HG03575 (cell line): Measurements from ENCODE around the gene ATP8A2.

Source experiments
- ATAC-seq: cut with Tn5 transposase; IDR thresholded peaks from one replicate; pipeline ENCODE4 v1.9.1; 2021; ENCODE audit not compliant: unreplicated experiment, insufficient number of reproducible peaks, low FRiP score; ENCODE audit errors: extremely low read depth

The ATP8A2 gene

GRCh38 chr13:25691654-25692053, 319.9 kb downstream of the ATP8A2 start:
- no peak for ATAC-seq

DNA sequence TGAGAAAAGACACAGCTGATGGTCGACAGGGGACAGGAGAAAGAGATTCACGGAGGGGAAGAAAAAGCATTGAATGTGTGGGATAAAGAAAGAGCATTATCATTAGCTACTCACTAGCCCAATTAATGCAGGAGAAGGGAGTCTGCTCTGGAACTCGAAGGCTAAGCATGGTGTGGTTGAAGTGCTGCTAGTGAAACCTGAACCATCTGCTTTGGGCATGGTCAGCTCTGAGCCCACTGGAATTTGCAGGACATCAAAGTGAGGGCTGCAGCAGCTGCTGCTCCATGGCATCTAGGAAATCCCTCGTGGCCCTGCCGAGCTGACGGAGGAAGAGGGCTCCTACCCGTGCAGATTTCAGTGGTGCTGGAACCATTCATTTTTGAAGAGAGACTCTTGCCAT, 320.3 kb downstream of the ATP8A2 start:
- ATAC-seq: no peak

GRCh38 chr13:25699056-25699455, 327.3 kb downstream of the ATP8A2 start:
- ATAC-seq: no peak

- ATAC-seq: no peak
Measured at GRCh38 chr13:25699600-25699999, 327.8 kb downstream of the ATP8A2 start.

GRCh38 chr13:25701304-25701703, 329.5 kb downstream of the ATP8A2 start:
- no peak for ATAC-seq

DNA sequence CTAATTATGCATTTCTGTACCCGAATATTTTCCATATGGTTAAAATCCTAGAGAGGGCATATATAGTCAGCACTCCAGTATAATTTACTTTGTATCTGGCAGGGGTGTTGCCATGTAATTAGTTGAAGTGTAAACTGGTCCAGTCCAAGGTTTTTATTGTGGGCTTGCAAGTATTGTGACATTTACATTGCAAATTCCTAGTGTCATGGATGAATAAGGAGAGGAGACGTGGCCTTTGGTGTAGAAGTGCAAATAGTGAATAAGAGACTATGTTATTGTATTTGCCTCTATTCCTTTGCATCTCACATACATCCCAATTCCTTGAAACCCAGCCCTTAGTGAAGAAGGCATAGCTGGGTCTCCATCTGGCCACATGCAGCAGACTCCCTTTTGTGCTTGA, 330.6 kb downstream of the ATP8A2 start:
- no peak for ATAC-seq

- ATAC-seq: no peak
Measured at GRCh38 chr13:25707726-25708125, 336.0 kb downstream of the ATP8A2 start.

- ATAC-seq: no peak
Measured at GRCh38 chr13:25708268-25708667, 336.5 kb downstream of the ATP8A2 start.

DNA sequence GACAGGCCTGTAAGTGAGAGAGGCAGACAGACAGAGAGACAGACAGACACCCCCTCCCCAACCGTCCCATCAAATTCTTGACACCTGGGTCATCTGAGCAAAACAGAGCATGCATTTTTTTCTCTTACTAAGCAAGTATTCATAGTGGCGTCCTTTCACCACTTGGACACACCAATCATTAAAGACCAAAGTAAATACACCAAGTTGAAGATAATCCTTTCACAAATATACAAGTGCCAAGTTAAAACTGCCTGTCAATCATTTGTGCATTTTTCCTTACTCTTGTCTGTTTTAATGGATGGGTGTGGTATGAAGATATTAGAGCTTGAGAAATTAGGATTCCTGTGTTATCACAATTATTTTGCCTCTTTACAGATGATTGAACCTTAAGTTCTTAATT, 337.3 kb downstream of the ATP8A2 start:
- no peak for ATAC-seq

- no peak for ATAC-seq
Measured at GRCh38 chr13:25715760-25716159, 344.0 kb downstream of the ATP8A2 start.

- ATAC-seq: no peak
Measured at GRCh38 chr13:25717666-25718197, 346.0 kb downstream of the ATP8A2 start.

DNA sequence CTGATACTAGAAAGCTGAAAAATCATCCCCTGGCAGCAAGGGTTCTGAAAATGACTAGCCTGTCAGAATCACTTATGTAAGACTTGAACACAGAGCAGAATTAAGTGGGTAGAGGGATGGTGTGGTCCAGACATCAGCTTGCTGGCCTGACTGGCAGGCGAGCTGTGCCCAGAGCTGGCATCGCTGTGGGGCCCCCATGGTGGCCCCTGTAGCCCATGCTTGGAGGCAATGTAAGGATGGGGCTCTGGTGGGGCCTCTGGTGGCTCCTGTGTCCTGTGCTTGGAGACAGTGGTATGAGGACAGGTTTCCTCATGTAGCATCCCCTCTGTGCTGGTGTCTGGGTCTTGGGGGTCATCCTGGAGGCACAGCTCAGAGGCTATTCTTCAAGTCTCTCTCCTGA, 347.9 kb downstream of the ATP8A2 start:
- no peak for ATAC-seq

DNA sequence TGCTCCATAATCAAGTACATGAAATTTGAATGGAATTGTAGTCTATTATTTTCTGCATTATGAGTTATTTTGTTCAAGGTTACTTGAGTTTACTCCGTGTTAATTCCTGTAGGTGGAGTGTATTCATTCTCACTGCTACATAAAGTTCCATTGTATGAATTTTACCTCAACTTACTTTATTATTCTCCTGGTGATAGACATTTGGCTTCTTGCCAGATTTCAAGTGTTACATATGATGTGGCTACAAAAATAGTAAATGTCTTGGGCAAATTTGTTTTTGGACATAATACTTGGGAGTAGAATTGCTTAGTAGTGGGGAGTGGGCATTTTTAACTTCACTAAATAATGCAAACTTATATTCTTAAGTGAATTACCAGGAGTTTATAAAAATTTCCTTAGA, 351.1 kb downstream of the ATP8A2 start:
- no peak for ATAC-seq

GRCh38 chr13:25725104-25725503, 353.3 kb downstream of the ATP8A2 start:
- no peak for ATAC-seq

GRCh38 chr13:25727250-25727649, 355.5 kb downstream of the ATP8A2 start:
- no peak for ATAC-seq

DNA sequence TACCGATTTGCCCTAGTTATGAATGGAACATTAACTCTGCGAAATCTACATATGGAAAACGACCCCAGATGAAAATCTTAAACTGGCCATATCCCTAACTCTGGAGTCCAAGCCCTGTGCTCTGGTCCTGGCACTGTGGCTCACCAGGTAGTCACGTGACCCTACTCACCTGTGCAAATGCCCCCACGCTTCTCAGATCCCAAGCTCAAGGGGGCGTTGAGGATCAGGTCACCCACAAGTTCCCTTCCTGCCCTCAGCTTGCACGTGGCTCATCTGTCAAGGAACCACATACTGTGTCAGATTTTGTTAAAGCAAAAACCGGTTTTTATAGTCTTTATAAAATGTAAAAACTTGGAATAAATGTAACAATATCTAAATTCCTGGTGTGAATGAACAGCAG, 356.0 kb downstream of the ATP8A2 start:
- no peak for ATAC-seq

- ATAC-seq: no peak
Measured at GRCh38 chr13:25729201-25729600, 357.4 kb downstream of the ATP8A2 start.

DNA sequence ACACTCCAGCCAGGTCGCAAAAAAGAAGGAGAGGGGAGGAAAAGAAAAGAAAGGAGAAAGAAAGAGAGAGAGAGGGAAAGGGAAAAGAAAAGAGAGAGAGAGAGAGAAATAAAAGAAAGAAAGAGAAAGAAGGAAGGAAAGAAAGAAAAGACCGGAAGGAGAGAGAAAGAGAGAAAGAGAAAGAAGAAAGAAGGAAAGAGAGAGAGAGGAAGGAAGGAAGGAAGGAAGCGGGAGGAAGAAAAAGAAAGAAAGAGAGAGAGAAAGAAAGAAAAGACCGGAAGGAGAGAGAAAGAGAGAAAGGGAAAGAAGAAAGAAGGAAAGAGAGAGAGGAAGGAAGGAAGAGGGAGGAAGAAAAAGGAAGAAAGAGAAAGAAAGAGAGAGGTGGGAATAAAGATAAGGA, 359.3 kb downstream of the ATP8A2 start:
- ATAC-seq: no peak

DNA sequence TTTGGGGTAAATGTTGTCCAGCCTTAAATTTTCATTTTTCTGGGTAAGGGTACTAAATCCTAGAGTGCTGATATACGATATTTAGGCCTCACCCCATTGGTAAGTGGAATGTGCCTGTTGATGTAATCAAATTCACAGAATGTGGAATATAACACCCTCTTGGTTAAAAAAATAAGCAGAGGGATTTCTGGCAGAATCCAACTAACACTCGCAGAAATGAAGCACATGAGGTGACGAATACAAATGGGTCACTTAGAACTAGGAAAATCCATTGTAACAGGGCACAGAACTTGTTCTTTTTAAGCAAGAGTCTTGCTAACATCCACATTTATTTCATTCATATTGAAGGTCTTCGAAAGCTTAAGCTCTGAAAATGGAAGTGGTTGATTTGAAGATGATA, 359.8 kb downstream of the ATP8A2 start:
- no peak for ATAC-seq

DNA sequence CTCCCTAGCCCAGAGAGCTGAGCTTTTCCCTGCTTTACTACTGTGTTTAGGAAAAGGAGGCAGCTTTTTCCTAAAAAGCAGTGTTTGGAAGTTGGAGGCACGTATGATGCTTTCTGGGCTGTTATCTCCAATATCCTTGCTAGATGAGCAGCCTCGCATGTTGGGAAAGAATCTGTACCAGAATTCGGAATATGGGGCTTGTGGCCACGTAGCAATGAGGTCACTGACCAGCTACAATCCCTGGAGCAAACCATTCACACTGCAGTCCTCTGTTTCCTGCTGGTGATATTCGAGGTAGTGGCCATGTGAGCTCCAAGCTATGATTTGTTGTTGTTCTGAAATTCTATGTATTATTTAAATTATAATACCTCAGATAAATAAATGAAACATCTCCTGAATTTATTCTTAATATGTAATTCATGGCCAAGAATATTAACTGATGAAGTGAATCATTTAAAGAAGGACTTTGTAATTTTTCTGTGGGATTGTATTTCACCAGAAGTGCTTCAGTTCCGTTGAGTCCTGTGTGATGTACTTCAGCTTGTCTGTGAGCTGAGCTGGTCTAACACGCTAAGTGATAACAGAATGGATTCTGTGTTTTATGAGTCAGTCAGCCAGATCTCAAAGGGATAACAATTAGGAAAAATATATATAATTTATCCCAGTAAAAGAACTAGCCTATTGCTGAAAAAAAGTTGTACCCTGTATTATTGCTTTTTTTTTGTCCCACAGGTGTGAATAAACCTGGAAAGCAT, 360.5 kb downstream of the ATP8A2 start:
- no peak for ATAC-seq

- no peak for ATAC-seq
Measured at GRCh38 chr13:25733001-25733491, 361.3 kb downstream of the ATP8A2 start.
